ENCODE measurements around the gene CHST4.

DNA sequence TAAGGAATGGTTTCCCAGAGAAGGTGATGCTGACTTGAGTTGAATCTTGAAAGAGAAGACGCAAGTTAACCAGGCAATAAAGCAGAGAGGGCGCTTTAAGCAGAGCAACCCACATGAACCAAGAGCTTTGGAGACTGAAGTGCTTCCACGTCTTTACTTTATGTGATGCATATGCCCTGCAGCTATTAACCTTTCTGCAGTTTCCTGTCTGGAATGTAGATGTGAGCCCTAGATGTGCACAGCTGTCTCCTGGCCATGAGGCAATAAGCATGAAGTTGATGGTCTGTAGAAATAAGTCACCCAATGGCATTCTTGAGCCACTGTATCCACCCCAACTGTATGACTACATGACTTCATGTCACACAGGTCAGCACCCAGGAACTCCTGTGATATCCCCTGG, 5.7 kb upstream of the CHST4 start:
- TF ChIP-seq, protein P1, sequence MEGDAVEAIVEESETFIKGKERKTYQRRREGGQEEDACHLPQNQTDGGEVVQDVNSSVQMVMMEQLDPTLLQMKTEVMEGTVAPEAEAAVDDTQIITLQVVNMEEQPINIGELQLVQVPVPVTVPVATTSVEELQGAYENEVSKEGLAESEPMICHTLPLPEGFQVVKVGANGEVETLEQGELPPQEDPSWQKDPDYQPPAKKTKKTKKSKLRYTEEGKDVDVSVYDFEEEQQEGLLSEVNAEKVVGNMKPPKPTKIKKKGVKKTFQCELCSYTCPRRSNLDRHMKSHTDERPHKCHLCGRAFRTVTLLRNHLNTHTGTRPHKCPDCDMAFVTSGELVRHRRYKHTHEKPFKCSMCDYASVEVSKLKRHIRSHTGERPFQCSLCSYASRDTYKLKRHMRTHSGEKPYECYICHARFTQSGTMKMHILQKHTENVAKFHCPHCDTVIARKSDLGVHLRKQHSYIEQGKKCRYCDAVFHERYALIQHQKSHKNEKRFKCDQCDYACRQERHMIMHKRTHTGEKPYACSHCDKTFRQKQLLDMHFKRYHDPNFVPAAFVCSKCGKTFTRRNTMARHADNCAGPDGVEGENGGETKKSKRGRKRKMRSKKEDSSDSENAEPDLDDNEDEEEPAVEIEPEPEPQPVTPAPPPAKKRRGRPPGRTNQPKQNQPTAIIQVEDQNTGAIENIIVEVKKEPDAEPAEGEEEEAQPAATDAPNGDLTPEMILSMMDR (conservative IDR thresholded peaks at IDR 0.05; ENCODE audit: low read length) = no peak
- TF ChIP-seq EZH2phosphoT487 (IDR thresholded peaks at IDR 0.05; ENCODE audit: borderline replicate concordance) = no peak

Data from Loucy (cell line).